H1 (cell line): ENCODE measurements around the gene TADA1. TPM values are rescaled to one million over a fixed set of nuclear protein-coding genes. Genes with fewer than 3 reads are reported as not detected.

ENCODE experiments used
- CTCF ChIA-PET: fragments of 300-600 bp; sonication (Branson Sonifier 250); formaldehyde crosslinking; loops from one replicate; lab custom pipeline; 2021; ENCODE audit not compliant: partially characterized antibody; lab: Charles Lee
- POLR2A ChIA-PET: fragments of 300-600 bp; sonication (Branson Sonifier 250); formaldehyde crosslinking; loops from one replicate; lab custom pipeline; 2021; ENCODE audit warnings: inconsistent platforms; ENCODE audit not compliant: partially characterized antibody; lab: Charles Lee
- DNase-seq, 2 experiments: peaks; one replicate each; pipeline versions ENCODE4 v3.0.0 to v3.0.0-alpha.2; 2010 to 2022; ENCODE audit warnings: low spot score in 2 of 2, low read depth in 1 of 2, mixed read lengths in 1 of 2
- FAIRE-seq: peaks from 2 replicates; lab custom pipeline; 2011; peaks lifted over from hg19 to GRCh38; lab: Jason Lieb, UNC
- H2AFZ ChIP-seq: 2 replicates; pipeline ENCODE4 v1.8.1; 2012; ENCODE audit warnings: low read length, inconsistent platforms
- H2AK5ac ChIP-seq: 2 replicates; pipeline ENCODE4 v1.6.1; 2013; ENCODE audit warnings: low read depth, low read length
- H2BK120ac ChIP-seq: replicated peaks from 2 replicates; pipeline ENCODE3; 2013; ENCODE audit warnings: low read depth, low read length, inconsistent platforms
- H2BK12ac ChIP-seq: 2 replicates; pipeline ENCODE4 v1.6.1; 2013; ENCODE audit warnings: low read depth, low read length
- H2BK15ac ChIP-seq: 2 replicates; pipeline ENCODE4 v1.6.1; 2013; ENCODE audit warnings: low read length
- H2BK20ac ChIP-seq: 2 replicates; pipeline ENCODE4 v1.6.1; 2013; ENCODE audit warnings: low read length
- H2BK5ac ChIP-seq: 2 replicates; pipeline ENCODE4 v1.6.1; 2013; ENCODE audit warnings: low read depth, low read length
- H3K14ac ChIP-seq: 2 replicates; pipeline ENCODE4 v1.6.1; 2013; ENCODE audit warnings: inconsistent platforms; ENCODE audit not compliant: insufficient read length
- H3K18ac ChIP-seq: 2 replicates; pipeline ENCODE4 v1.6.1; 2013; ENCODE audit warnings: low read length; ENCODE audit errors: extremely low read depth
- H3K23ac ChIP-seq: 2 replicates; pipeline ENCODE4 v1.6.1; 2013; ENCODE audit warnings: inconsistent platforms; ENCODE audit not compliant: insufficient read length
- H3K23me2 ChIP-seq: 2 replicates; pipeline ENCODE4 v1.6.1; 2013; ENCODE audit warnings: low read depth, low read length
- H3K27ac ChIP-seq: 2 replicates; pipeline ENCODE4 v1.6.1; 2011; ENCODE audit warnings: low read depth, low read length, inconsistent platforms
- H3K27me3 ChIP-seq, 4 experiments: replicated peaks in 1 of 4; 1 replicate in 1 of 4; 2 replicates in 3 of 4; pipeline versions ENCODE4 v1.6.1 to v1.8.1; 2011 to 2013; ENCODE audit warnings: low read length in 3 of 4, mild to moderate bottlenecking in 3 of 4, inconsistent platforms in 2 of 4, mixed read lengths in 2 of 4, moderate library complexity in 1 of 4; ENCODE audit not compliant: control insufficient read depth in 3 of 4, insufficient read depth in 3 of 4; ENCODE audit errors: extremely low read depth in 1 of 4
- H3K36me3 ChIP-seq, 4 experiments: 2 replicates each; pipeline versions ENCODE4 v1.6.1 to v1.8.1; 2011 to 2013; ENCODE audit warnings: mild to moderate bottlenecking in 4 of 4, low read length in 3 of 4, moderate library complexity in 2 of 4, control low read depth in 1 of 4, inconsistent platforms in 1 of 4; ENCODE audit not compliant: insufficient read depth in 4 of 4, control insufficient read depth in 2 of 4
- H3K4ac ChIP-seq: replicated peaks from 2 replicates; pipeline ENCODE3; 2013; ENCODE audit warnings: low read length, low read depth, mixed read lengths, inconsistent platforms; ENCODE audit not compliant: insufficient read length
- H3K4me1 ChIP-seq, 4 experiments: replicated peaks in 1 of 4; 1 replicate in 1 of 4; 2 replicates in 3 of 4; pipeline versions ENCODE4 v1.6.1 to v1.8.1; 2011 to 2013; ENCODE audit warnings: low read length in 3 of 4, inconsistent platforms in 2 of 4, mixed read lengths in 1 of 4; ENCODE audit not compliant: insufficient read depth in 4 of 4, control insufficient read depth in 3 of 4
- H3K4me2 ChIP-seq, 2 experiments: 2 replicates each; pipeline versions ENCODE4 v1.6.1 to v1.8.1; 2011 to 2013; ENCODE audit warnings: low read depth in 2 of 2, low read length in 2 of 2, control low read depth in 1 of 2, inconsistent platforms in 1 of 2, mild to moderate bottlenecking in 1 of 2; ENCODE audit not compliant: insufficient read depth in 1 of 2
- H3K4me3 ChIP-seq, 4 experiments: fragments of 200-600, 300-600 bp in 1 of 4; sonication (generic), shearing (Covaris generic), sonication (Bioruptor Twin) in 1 of 4; 2 replicates each; pipeline versions ENCODE4 v1.5.1 to v1.8.1; 2011 to 2016; ENCODE audit warnings: low read length in 4 of 4, low read depth in 3 of 4, control low read depth in 2 of 4, inconsistent platforms in 2 of 4, mild to moderate bottlenecking in 2 of 4, mixed read lengths in 1 of 4, moderate library complexity in 1 of 4; ENCODE audit not compliant: insufficient read depth in 2 of 4; ENCODE audit errors: extremely low read depth in 1 of 4
- H3K56ac ChIP-seq: replicated peaks from 2 replicates; pipeline ENCODE3; 2013; ENCODE audit warnings: low read depth, mild to moderate bottlenecking, mixed read lengths, low read length, inconsistent platforms; ENCODE audit not compliant: insufficient read length
- H3K79me1 ChIP-seq: 2 replicates; pipeline ENCODE4 v1.6.1; 2013; ENCODE audit warnings: low read depth, low read length, control low read depth
- H3K79me2 ChIP-seq, 2 experiments: 2 replicates each; pipeline versions ENCODE4 v1.6.1 to v1.8.1; 2012 to 2013; ENCODE audit warnings: low read length in 2 of 2, mild to moderate bottlenecking in 2 of 2, inconsistent platforms in 1 of 2; ENCODE audit not compliant: insufficient read depth in 2 of 2, control insufficient read depth in 1 of 2
- H3K9ac ChIP-seq, 4 experiments: replicated peaks in 1 of 4; 1 replicate in 1 of 4; 2 replicates in 3 of 4; pipeline versions ENCODE4 v1.6.1 to v1.8.1; 2011 to 2013; ENCODE audit warnings: low read depth in 3 of 4, low read length in 3 of 4, control low read depth in 2 of 4, mild to moderate bottlenecking in 2 of 4, moderate library complexity in 2 of 4, inconsistent platforms in 1 of 4; ENCODE audit errors: extremely low read depth in 1 of 4
- H3K9me3 ChIP-seq, 2 experiments: 2 replicates each; pipeline versions ENCODE4 v1.6.1 to v1.8.1; 2012 to 2013; ENCODE audit warnings: mild to moderate bottlenecking in 2 of 2, moderate library complexity in 2 of 2, control low read depth in 1 of 2, inconsistent platforms in 1 of 2, low read depth in 1 of 2, low read length in 1 of 2, mixed read lengths in 1 of 2; ENCODE audit not compliant: insufficient read depth in 2 of 2
- H4K20me1 ChIP-seq, 2 experiments: replicated peaks in 1 of 2; 2 replicates each; pipeline versions ENCODE3 to v1.8.1; 2011 to 2013; ENCODE audit warnings: inconsistent platforms in 2 of 2, low read length in 2 of 2, mild to moderate bottlenecking in 1 of 2; ENCODE audit not compliant: insufficient read depth in 2 of 2, control insufficient read depth in 1 of 2
- H4K5ac ChIP-seq: 2 replicates; pipeline ENCODE4 v1.6.1; 2013; ENCODE audit warnings: low read length, low read depth, mixed read lengths, inconsistent platforms; ENCODE audit not compliant: insufficient read length
- H4K8ac ChIP-seq: 2 replicates; pipeline ENCODE4 v1.8.0; 2013; ENCODE audit warnings: mild to moderate bottlenecking, moderate library complexity, low read length, inconsistent platforms; ENCODE audit not compliant: insufficient read depth; ENCODE audit errors: extremely low read depth
- H4K91ac ChIP-seq: replicated peaks from 2 replicates; pipeline ENCODE3; 2013; ENCODE audit warnings: low read length, mixed read lengths, inconsistent platforms; ENCODE audit not compliant: insufficient read length
- BCL11A ChIP-seq, 2 experiments: IDR thresholded peaks; one replicate each; pipeline ENCODE4 v1.6.1; 2011; ENCODE audit warnings: low read depth in 2 of 2, low read length in 2 of 2, mild to moderate bottlenecking in 2 of 2
- KDM1A ChIP-seq: fragments of 200-600, 300-600 bp; sonication (generic); IDR thresholded peaks from 2 replicates; pipeline ENCODE4 v1.7.1; 2016; ENCODE audit warnings: mild to moderate bottlenecking, low read length, borderline replicate concordance
- POLR2AphosphoS5 ChIP-seq: IDR thresholded peaks from 2 replicates; pipeline ENCODE4 v1.6.1; 2011; ENCODE audit warnings: low read depth, low read length
- RNF2 ChIP-seq: fragments of 200-900, 300-1000 bp; sonication (generic); IDR thresholded peaks from 2 replicates; pipeline ENCODE4 v1.7.1; 2016; ENCODE audit warnings: borderline replicate concordance, low read depth, mild to moderate bottlenecking, antibody characterized with exemption, low read length; ENCODE audit not compliant: poor library complexity, severe bottlenecking; ENCODE audit errors: missing control alignments
- SAP30 ChIP-seq: fragments of 300-600 bp; sonication (generic); IDR thresholded peaks from 2 replicates; pipeline ENCODE4 v1.7.1; 2012; ENCODE audit warnings: low read length, moderate library complexity, mild to moderate bottlenecking, inconsistent platforms; ENCODE audit not compliant: insufficient read depth, insufficient replicate concordance
- SP1 ChIP-seq: IDR thresholded peaks from 2 replicates; pipeline ENCODE4 v1.6.1; 2011; ENCODE audit warnings: low read depth, low read length
- WGBS, 2 experiments: shearing (Covaris generic) in 1 of 2; methylation state at CpG; one replicate each; pipeline versions ENCODE4 v1.1.6 to v1.1.7; 2013 to 2015; ENCODE audit warnings: low lambda C conversion rate in 2 of 2, mixed read lengths in 2 of 2, inconsistent platforms in 1 of 2, low coverage in 1 of 2, missing lambda C conversion rate in 1 of 2; ENCODE audit not compliant: insufficient replicate concordance in 2 of 2, insufficient coverage in 1 of 2, insufficient read length in 1 of 2; ENCODE audit errors: extremely low coverage in 1 of 2, missing lambda C conversion rate in 1 of 2; 5-methylcytosine and 5-hydroxymethylcytosine counted together
- polyA plus RNA-seq, 7 experiments: library from polyadenylated mRNA; depleted of rRNA in 3 of 7; stranded (reverse) in 5 of 7; unstranded in 2 of 7; fragments of >200 nt in 5 of 7; fragments of 200-250 nt in 2 of 7; gene quantifications; 1 replicate in 5 of 7; 2 replicates in 1 of 7; 4 replicates in 1 of 7; pipeline versions ENCODE4 v1.2.1 to v1.2.3, GENCODE V29; 2011 to 2013; ENCODE audit warnings: missing spikeins in 2 of 7, mixed read lengths in 2 of 7
- total RNA-seq: library from RNA; stranded (reverse); fragmentation: NEBNext Ultra II Directional; extraction: Animal tissue kit (Norgen Biotek cat#: 25700); gene quantifications from 2 replicates; pipeline ENCODE4 v1.2.1, GENCODE V29; 2021
- TF ChIP-seq, protein P1 (sequence below): IDR thresholded peaks from 2 replicates; pipeline ENCODE4 v1.6.1; 2012; ENCODE audit warnings: low read length, inconsistent platforms

The TADA1 gene
- total and polyA plus RNA-seq, 2 of the 8 experiments (the other 6 are each of a cell fraction or from before 2014, with no cell fraction given), result 21.1 to 23.6 TPM

- no peak overlapping the region for H4K91ac ChIP-seq
- H4K20me1 ChIP-seq, result peaks cover 2 to 5% of the 10 kb centered on the region in 2 experiments
- no peak overlapping the region for H3K4ac ChIP-seq
- peaks cover 4% of the 10 kb centered on the region; the same call in 1 of the 2 replicates for H3K79me1 ChIP-seq
- no peak overlapping the region for H4K5ac ChIP-seq
- no peak for FAIRE-seq
- 94% methylated on average over 3 of the region's 3 CpGs; no CpG with 5 or more reads in 1 of the 2 experiments for WGBS, 2 experiments
- no peak overlapping the region for H2AFZ ChIP-seq
- H3K56ac ChIP-seq, result no peak overlapping the region
- no peak overlapping the region for H3K18ac ChIP-seq
- POLR2A ChIA-PET, result interaction anchor here (1.7 to 10.4 kb wide), 2 partner anchors 11 to 14 kb away, joined by 7 to 147 read pairs; partner anchors contain the start of gene POGK
- peaks cover 3 to 15% (median 10%) of the 10 kb centered on the region in 4 experiments for H3K4me1 ChIP-seq
- no peak overlapping the region for H2BK12ac ChIP-seq
- no peak overlapping the region for H2BK20ac ChIP-seq
- no peak overlapping the region for H3K9ac ChIP-seq
- no peak for DNase-seq
- no peak overlapping the region for H3K27ac ChIP-seq
- H3K14ac ChIP-seq, result no peak overlapping the region
- H2BK15ac ChIP-seq, result no peak overlapping the region
- TF ChIP-seq SAP30 (no peak), KDM1A (no peak), BCL11A (IDR thresholded peaks at IDR 0.05; ENCODE audit: low read depth in 2 of 2, low read length in 2 of 2) (no peak), POLR2AphosphoS5 (no peak), RNF2 (no peak), SP1 (no peak)
- TF ChIP-seq, protein P1, sequence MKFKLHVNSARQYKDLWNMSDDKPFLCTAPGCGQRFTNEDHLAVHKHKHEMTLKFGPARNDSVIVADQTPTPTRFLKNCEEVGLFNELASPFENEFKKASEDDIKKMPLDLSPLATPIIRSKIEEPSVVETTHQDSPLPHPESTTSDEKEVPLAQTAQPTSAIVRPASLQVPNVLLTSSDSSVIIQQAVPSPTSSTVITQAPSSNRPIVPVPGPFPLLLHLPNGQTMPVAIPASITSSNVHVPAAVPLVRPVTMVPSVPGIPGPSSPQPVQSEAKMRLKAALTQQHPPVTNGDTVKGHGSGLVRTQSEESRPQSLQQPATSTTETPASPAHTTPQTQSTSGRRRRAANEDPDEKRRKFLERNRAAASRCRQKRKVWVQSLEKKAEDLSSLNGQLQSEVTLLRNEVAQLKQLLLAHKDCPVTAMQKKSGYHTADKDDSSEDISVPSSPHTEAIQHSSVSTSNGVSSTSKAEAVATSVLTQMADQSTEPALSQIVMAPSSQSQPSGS, result no peak
- TF ChIP-seq, all 59 proteins: peak for 0
- Histone ChIP-seq H3K4me2 (no peak overlapping the region), H3K36me3 (peaks cover 0 to 89% (median 24%) of the 10 kb centered on the region in 4 experiments; a peak in 7 of 8 replicates), H2AK5ac (no peak overlapping the region), H3K9me3 (no peaks in the 10 kb centered on the region), H4K8ac (no peak overlapping the region), H3K79me2 (no peaks in the 10 kb centered on the region), H3K23me2 (no peaks in the 10 kb centered on the region), H3K23ac (no peak overlapping the region), H3K27me3 (no peaks in the 10 kb centered on the region), H2BK120ac (no peak overlapping the region), H2BK5ac (no peak overlapping the region), H3K4me3 (no peak overlapping the region)
- CTCF ChIA-PET, result interaction anchor here (0.9 to 1.2 kb wide), 4 partner anchors 9 to 199 kb away, joined by 3 to 4 read pairs (median 3); no protein-coding TSS in a partner anchor
Observed at GRCh38 chr1:166857995-166858394, 18.1 kb downstream of the TADA1 start.
